GM10248 (cell line): Measurements from ENCODE around the gene LIMS4.
"Not testable (repeated sequence)": the region's sequence is repeated elsewhere in the genome, so short reads cannot be mapped to it uniquely, and the experiment has no call there.

Experiments used
- CTCF ChIA-PET: fragments of 300-600 bp; sonication (Branson Sonifier 250); formaldehyde crosslinking; extraction: SDS; loops from one replicate; lab custom pipeline; 2021; ENCODE audit warnings: antibody characterized with exemption; lab: Yijun Ruan, JAX
- POLR2A ChIA-PET: fragments of 350-650 bp; sonication (Branson Sonifier 250); formaldehyde crosslinking; extraction: SDS; loops from one replicate; lab custom pipeline; 2020; ENCODE audit warnings: antibody characterized with exemption; lab: Yijun Ruan, JAX
- DNase-seq: peaks from one replicate; pipeline ENCODE4 v3.0.0; 2012; ENCODE audit errors: extremely low spot score

LIMS4 gene, protein sequence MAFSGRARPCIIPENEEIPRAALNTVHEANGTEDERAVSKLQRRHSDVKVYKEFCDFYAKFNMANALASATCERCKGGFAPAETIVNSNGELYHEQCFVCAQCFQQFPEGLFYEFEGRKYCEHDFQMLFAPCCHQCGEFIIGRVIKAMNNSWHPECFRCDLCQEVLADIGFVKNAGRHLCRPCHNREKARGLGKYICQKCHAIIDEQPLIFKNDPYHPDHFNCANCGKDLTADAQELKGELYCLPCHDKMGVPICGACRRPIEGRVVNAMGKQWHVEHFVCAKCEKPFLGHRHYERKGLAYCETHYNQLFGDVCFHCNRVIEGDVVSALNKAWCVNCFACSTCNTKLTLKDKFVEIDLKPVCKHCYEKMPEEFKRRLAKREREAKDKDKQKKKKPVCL

DNA sequence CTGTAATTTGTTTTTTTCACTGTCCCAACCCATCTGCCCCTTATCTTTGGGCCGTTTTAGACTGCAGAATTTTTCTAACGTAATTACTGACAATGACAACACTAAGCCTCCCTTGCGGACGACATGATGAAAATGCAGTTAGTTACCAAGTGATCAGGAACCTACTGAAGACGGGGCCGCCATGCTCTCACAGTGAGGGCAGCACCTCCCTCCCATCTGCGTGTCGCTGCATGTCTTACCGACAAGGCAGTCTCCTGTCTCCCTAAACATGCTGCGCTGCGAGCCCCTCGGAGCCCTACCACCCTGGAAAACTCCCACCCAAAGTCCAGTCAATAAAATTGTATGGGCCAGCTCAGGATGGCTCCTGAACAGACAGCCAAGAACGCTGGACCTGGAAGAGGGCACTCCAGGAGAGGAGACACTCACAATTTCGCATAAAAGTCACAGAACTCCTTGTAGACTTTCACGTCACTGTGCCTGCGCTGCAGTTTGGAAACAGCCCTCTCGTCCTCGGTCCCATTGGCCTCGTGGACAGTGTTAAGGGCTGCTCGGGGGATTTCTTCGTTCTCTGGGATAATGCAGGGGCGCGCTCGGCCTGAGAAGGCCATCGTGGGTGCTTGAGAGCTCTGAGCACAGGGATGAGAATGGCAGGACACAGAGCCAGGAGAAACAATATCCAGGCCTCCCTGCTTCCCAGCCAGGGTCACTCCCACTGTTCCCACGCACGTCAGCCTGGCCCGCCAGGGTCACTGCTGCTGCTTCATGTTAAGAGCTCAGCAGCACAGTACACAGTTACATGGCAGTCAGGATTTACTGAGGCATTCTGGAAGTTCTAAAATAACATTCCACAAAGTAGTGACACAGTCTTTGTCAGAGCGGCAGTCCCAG is at the start of gene LIMS4:
Gene LIMS4 (minus strand): TSS at position 646 of the 888 bp plus-strand sequence. CDS start 38 bp downstream, at position 608.
- DNase-seq, POLR2A ChIA-PET, CTCF ChIA-PET: not testable (repeated sequence)

GRCh38 chr2:110499755-110500377 is 27.2 kb upstream of the LIMS4 start:
- DNase-seq, CTCF ChIA-PET, POLR2A ChIA-PET: not testable (repeated sequence)

GRCh38 chr2:110496027-110496426 is 23.4 kb upstream of the LIMS4 start:
- DNase-seq, CTCF ChIA-PET, POLR2A ChIA-PET: not testable (repeated sequence)

GRCh38 chr2:110494488-110494887 is 21.9 kb upstream of the LIMS4 start:
- CTCF ChIA-PET, DNase-seq, POLR2A ChIA-PET: not testable (repeated sequence)

DNA sequence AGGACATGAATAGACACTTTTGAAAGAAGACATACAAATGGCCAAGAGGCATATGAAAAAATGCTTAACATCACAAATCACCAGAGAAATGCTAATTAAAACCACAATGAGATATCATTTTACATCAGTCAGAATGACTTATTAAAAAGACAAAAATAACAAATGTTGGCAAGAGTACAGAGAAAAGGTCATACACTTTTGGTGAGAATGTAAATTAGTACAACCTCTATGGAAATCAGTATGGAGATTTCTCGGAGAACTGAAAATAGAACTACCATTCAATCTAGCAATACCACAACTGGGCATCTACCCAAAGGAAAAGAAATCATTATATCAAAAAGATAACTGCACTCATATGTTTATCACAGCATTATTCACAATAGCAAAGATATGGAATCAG is 16.4 kb upstream of the LIMS4 start:
- DNase-seq, CTCF ChIA-PET, POLR2A ChIA-PET: not testable (repeated sequence)

DNA sequence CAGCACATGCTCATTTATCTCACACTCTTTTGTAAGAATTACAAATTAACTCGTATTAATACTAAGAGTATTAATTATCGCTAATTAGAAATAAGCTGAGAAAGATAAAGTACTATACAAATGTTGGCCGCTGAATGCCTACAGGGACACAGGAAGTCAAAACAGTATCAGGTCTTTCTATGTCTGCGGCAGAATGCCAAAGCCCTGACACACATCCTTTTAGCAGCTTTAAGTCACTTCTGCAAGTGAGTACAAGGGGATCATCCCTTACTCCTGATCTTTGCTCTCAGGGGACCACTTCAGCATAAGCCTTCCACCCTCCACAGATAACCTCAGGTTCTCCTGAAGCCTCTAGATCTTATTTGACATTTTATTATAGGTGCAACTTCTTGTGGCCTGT is 10.1 kb upstream of the LIMS4 start:
- DNase-seq, POLR2A ChIA-PET, CTCF ChIA-PET: not testable (repeated sequence)

- POLR2A ChIA-PET, DNase-seq, CTCF ChIA-PET: not testable (repeated sequence)
Measured at GRCh38 chr2:110481200-110481599, 8.6 kb upstream of the LIMS4 start.

DNA sequence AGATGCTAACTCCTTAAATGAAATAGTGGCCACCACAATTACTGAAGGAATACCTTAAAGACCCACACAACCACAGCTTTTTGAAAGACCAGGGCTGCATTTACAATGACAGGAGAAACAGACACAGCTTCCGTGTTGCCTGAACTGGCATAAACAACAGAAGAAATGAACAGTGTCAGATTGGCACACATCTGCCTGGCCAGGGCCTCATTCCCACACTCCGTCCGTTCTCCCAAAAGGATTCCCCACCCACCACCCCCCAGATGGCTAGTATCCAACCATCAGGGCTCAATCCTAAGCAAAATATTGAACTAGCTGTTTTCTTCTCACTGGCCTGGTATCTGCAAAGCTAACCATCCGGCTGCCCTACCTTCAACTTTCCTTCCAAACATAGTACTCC is 7.5 kb upstream of the LIMS4 start:
- POLR2A ChIA-PET, DNase-seq, CTCF ChIA-PET: not testable (repeated sequence)

- CTCF ChIA-PET, POLR2A ChIA-PET, DNase-seq: not testable (repeated sequence)
Measured at GRCh38 chr2:110477370-110477769, 4.8 kb upstream of the LIMS4 start.

DNA sequence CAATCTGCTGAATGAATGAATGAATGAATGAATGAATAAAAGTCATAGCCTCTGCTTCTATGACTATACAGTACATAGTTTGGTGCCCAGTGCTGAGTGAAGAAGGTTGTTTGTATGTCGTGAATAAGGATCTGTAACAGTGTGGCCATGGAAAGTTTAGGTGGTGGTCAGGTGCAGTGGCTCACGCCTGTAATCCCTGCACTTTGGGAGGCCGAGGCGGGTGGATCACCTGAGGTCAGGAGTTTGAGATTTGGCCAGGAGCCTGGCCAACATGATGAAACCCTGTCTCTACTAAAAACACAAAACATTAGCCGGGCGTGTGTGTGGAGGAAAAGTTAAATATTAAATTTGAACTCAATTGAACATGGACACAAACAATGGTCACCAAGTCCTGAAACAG is 4.3 kb upstream of the LIMS4 start:
- POLR2A ChIA-PET, CTCF ChIA-PET, DNase-seq: not testable (repeated sequence)

DNA sequence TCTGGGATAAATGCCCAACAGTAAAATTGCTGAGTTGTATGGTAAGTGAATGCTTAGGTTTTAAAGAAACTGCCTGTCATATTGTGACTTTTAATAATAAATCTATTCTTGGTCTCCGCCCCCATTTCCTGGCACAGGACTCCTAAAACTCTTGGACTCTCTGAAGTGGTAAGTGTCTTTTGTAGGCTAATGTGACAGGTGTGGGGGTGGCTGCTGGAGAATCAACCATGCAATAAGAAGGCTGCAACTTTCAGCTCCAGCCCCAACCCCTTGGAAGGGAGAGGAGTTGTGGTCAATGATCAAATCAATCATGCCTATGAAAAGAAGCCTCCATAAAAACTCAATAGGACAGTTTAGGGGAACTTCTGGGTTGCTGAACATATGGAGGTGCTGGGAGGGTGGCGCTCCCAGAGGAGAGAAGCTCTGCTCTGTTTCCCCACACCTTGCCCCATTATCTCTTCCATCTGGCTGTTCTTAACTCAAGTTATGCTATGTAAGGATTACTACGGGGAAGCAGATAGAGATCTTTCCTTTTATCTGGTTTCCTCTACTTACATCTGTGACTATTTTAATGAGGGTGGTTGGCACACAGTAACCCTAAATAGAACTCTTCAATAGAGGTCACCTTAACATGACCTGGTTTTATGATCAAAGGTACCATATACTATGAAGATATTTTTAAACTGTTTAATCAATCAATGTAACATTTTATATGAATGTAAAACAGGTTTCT is 3.2 kb upstream of the LIMS4 start:
- POLR2A ChIA-PET, DNase-seq, CTCF ChIA-PET: not testable (repeated sequence)

DNA sequence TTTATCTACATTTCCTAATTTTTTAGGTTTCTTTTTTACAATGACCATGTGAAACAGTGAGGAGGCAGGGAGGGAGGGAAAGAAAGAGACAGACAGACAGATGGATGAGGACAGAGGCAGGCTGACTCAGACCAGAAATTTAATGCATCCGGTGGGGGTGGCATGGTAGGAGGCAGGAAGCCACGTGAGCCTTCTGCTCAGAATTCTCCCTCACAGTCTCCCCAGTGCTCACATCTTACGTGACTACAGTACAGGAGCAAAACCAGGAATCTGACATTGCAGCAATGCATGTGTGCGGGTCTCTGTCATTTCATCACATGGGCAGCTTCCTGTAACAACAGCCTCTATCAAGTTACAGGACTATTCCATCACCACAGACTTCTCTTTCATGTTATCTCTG is 2.3 kb upstream of the LIMS4 start:
- DNase-seq, POLR2A ChIA-PET, CTCF ChIA-PET: not testable (repeated sequence)

DNA sequence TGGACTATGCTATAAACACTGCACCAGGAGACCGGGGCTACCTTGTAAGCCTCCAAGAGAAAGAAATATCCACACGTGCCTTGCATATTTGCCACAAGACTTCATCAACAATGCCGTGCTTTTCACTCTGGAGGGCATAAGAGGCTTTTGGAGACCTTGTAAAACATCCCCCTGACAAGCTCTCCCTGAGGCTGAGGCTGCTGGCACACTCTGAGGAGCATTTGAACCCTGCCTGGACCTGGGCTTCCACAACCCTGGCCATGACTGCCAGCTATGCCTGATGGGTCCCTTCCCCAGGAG is 393 bp upstream of the LIMS4 start:
- POLR2A ChIA-PET, CTCF ChIA-PET, DNase-seq: not testable (repeated sequence)

GRCh38 chr2:110468921-110469320 is 3.7 kb downstream of the LIMS4 start:
- DNase-seq, CTCF ChIA-PET, POLR2A ChIA-PET: not testable (repeated sequence)

- DNase-seq, CTCF ChIA-PET, POLR2A ChIA-PET: not testable (repeated sequence)
Measured at GRCh38 chr2:110465312-110465711, 7.3 kb downstream of the LIMS4 start.

DNA sequence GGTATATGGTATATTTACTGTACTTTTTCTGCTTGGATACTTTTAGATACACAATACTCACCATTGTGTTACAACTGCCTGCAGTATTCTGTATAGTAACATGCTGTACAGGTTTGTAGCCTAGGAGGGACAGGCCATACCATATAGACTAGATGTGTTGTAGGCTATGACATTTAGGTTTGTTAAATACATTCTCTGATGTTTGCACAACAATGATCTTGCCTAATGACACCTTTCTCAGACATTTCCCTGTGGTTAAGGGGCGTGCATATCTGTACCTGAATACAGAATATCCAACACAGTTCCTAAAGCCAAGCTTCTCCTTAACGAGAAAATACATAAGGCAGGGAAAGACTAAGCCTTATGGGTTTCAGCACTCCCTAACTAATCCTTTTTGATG is 10.2 kb downstream of the LIMS4 start:
- POLR2A ChIA-PET, DNase-seq, CTCF ChIA-PET: not testable (repeated sequence)

GRCh38 chr2:110460318-110460717 is 12.3 kb downstream of the LIMS4 start:
- CTCF ChIA-PET, DNase-seq, POLR2A ChIA-PET: not testable (repeated sequence)

DNA sequence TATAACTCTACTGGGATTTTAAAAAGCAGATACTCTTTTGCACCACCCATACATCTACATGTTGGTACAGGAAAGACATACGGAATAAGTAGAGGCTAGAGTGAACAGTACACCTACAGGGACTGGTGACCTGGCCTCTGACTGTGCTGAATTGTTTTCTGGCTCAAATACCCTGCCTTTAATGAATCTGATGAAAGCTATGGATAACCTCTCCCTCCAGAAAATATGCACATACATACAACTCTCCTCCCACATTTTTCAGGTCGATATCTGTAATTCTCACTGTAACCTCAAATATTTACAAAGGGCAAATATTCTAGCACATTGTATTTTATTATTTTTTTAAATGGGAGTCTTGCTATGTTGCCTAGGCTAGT is 15.4 kb downstream of the LIMS4 start:
- CTCF ChIA-PET, DNase-seq, POLR2A ChIA-PET: not testable (repeated sequence)
